AG09319 (cell line): Measurements from ENCODE around the gene MAPK8IP2.

ENCODE experiments used
- DNase-seq: peaks from one replicate; pipeline ENCODE4 v3.0.0-alpha.2; 2010; ENCODE audit warnings: low read depth; ENCODE audit errors: extremely low read depth
- TF ChIP-seq, protein P1 (sequence below): IDR thresholded peaks from 2 replicates; pipeline ENCODE4 v1.5.1; 2011; ENCODE audit warnings: low read depth, mild to moderate bottlenecking, inconsistent platforms, low read length, moderate library complexity

MAPK8IP2 gene

DNA sequence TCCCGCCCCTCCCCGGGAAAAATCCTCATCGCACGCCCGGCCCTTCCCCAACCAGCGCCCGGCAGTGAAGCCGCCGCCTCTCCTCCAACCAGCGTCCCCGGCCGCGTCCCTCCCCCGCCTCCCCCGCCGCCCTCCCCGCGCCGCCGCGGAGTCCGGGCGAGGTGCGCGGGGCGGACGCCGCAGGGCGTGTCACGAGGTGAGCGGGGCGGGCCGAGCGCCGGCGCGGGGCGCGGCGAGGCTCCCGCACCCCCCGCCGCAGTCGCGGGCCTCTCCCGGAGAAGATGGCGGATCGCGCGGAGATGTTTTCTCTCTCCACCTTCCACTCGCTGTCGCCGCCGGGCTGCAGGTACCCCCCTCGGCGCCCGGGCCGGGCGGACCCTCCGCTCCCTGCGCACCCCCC lies at the start of gene MAPK8IP2:
Gene MAPK8IP2, plus strand, starts transcription at position 256 of the 400 bp plus-strand sequence. Its CDS starts 26 bp downstream, at position 282.
- DNase-seq: no peak
- TF ChIP-seq, protein P1, sequence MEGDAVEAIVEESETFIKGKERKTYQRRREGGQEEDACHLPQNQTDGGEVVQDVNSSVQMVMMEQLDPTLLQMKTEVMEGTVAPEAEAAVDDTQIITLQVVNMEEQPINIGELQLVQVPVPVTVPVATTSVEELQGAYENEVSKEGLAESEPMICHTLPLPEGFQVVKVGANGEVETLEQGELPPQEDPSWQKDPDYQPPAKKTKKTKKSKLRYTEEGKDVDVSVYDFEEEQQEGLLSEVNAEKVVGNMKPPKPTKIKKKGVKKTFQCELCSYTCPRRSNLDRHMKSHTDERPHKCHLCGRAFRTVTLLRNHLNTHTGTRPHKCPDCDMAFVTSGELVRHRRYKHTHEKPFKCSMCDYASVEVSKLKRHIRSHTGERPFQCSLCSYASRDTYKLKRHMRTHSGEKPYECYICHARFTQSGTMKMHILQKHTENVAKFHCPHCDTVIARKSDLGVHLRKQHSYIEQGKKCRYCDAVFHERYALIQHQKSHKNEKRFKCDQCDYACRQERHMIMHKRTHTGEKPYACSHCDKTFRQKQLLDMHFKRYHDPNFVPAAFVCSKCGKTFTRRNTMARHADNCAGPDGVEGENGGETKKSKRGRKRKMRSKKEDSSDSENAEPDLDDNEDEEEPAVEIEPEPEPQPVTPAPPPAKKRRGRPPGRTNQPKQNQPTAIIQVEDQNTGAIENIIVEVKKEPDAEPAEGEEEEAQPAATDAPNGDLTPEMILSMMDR: no peak

DNA sequence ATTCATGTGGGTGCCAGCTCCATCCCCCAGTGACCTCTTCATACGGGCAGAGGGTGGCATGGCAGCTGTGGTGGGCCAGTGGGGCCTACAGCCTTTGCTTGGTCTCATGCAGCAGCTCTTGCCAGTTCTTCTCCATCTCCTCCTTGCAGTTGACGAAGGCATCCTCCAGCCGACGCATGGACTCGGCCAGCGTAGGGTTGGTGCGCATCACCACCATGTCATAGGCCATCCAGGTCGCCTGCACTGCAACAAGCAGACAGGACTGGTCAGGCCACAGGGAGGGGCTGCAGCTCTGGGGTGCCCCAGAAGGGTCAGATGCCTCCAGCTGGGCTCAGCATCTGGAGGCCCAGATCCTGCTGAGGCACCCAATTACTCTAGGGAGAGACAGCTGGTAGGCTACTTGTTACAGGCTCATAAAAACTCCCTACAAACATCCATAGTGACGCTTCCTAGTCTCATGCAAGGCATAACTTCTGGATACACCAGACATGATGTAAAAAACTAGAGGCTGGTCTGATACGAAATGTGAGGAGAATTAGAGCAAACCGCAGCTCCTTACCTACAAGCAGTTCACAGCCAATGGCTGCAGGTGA lies 49.3 kb upstream of the MAPK8IP2 start:
- TF ChIP-seq, protein P1: no peak
- no peak for DNase-seq

DNA sequence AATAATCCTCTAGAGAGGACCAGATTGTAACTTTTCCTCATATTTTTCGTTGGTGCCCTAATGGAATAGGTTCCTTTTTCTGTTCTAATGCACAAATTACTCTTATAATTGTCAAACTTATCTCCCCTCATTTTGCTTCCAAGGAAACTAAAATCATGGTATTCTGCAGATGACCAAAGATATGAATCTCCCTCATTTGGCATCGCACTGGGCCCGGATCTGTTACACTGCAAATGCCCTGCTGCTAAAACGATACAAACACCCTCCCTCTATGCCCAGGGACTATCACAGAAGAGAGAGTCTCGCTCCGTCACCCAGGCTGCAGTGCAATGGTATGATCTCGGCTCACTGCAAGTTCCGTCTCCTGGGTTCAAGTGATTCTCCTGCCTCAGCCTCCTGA lies 47.3 kb upstream of the MAPK8IP2 start:
- no peak for DNase-seq
- TF ChIP-seq, protein P1: no peak

DNA sequence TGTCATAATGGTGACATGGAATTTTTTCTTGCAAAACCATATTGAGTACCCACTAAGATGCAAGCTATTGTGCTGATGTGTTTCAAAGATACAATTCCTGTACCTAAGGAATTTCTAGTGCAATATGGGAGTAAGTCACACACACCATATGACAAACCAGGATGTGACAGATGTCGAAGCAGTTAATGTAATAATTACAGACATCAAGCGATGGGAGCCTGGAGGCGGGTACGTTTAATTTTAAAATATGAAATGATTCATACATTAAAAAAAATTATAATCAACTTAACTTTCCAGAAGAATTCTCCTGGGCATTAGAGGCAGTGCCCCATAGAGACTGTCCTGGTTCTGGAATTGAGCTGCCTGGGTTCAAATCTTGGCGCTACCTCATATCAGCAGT lies 43.9 kb upstream of the MAPK8IP2 start:
- no peak for DNase-seq
- TF ChIP-seq, protein P1: no peak

DNA sequence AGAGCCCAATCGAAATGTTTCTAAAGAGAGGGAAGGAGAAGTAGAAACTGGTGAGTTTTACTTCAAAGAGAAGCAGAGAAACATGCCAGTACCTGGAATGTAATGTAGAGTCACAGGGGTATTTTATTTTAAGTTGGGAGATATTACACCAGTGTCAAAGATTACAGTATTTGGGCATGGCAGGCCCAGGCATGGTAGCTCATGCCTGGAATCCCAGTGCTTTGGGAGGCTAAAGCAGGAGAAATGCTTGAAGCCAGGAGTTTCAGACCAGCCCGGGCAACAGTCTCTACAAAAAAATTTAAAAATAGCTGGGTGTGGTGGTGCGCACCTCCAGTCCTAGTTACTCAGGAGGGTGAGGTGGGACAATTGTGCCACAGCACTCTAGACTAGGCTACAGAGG lies 40.6 kb upstream of the MAPK8IP2 start:
- TF ChIP-seq, protein P1: no peak
- DNase-seq: no peak

DNA sequence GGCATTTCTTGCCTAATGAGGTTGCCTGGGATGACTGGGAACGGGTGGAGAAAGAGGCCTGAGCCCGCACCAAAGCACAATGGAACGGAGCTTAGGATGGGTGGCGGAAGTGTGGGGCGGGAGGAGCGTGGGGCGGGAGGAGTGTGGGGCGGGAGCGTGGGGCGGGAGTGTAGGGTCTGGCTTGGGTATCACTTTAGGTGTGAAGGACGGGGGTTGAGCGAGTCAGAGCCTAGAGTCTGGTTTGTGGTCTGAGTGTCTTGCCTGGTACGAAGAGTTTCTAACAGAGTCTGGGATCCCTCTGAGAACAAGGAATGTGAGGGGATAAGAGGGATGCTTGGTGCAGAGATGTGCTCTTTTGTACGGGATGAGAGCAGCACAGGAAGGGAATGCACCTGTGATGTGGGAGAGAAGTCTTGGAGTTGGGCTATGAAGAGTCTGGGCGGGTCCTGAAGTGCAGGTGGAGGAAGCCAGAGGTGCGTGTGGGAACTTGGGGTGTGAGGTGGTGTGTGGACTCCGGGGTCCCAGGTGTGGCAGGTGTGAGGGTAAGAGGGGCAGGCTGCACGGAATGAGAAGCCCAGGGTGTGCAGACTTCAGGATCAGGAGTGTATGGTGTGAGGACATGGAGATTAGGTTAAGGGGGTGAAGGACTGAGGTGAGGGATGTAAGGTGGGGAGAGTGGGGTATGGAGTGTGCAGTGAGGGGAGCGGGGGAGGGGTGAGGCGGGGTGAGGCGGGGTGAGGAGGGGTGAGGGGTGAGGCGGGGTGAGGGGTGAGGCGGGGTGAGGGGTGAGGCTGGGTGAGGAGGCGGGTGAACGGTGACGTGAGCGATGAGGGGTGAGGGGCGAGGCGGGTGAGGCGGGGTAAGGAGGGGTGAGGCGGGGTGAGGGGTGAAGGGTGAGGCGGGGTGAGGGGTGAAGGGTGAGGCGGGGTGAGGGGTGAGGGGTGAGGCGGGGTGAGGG lies 38.9 kb upstream of the MAPK8IP2 start:
- TF ChIP-seq, protein P1: no peak
- DNase-seq: no peak
